Hematopoietic multipotent progenitor cell (in vitro differentiated cells): ENCODE data around the gene SARDH. TPM values are rescaled to one million over a fixed set of nuclear protein-coding genes. Genes with fewer than 3 reads are reported as not detected.
"Not testable (repeated sequence)": the region's sequence is repeated elsewhere in the genome, so short reads cannot be mapped to it uniquely, and the experiment has no call there.

Source experiments
- DNase-seq, 3 donors: peaks; one replicate each; pipeline ENCODE4 v3.0.0-alpha.2; 2011 to 2015; ENCODE audit warnings: low read depth in 2 of 3, low spot score in 2 of 3
- total RNA-seq: library from RNA; depleted of rRNA; stranded (reverse); fragments of >200 nt; gene quantifications from one replicate; pipeline ENCODE4 v1.2.3, GENCODE V29; 2012

The SARDH gene
- total RNA-seq, 1 donor = 10.5 TPM

DNA sequence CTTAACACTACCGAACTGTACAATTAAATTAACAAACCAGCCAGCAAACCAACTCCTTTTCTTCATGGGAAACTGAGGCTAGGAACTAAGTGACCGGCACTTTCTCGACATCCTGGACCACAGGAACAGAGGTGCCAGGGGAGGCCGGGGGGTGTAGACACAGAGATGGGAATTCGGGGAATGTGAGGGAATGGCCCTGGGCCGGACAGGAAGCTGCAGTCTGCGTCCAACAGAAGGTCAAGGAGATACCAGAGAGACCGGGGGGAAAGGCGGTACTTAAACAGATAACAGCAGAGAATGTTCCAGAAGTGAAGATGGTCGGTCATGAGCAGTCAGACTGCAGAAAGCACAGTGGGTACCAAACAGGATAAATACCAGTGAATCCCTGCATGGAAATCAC, 61.7 kb downstream of the SARDH start:
- DNase-seq = no peak

DNA sequence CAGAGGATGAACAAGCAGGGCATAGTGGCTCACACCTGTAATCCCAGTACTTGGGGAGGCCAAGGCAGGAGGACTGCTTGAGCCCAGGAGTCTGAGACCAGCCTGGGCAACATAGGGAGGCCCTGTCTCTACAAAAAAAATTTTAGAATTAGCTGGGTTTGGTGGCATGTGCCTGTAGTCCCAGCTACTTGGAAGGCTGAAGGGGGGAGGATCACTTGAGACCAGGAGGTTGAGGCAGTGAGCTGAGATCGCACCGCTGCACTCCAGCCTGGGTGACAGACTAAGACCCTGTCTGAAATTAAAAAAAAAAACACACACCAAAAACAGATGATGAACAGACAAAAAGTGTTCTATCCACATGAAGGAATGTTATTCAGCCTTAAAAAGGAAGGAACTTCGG, 62.4 kb downstream of the SARDH start:
- not testable (repeated sequence) for DNase-seq

DNA sequence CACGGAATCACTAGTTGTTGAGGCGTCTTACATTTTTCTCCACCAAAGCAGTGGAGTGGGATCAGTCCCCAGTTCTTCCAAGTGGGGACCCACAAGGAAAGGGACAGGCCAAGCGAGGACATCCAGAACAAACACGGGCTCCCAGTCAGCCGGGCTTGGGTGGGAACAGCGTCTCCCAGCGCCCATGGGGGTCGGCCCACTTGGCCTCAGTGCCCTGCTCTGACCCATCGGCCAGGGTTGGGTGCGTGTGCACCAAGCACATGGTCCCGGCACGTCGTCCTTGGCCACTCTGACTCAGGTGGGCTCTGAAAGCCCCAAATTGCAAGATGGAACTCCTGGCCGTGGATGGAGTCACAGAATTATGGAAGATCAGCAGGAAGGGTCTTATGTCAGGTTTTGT, 64.1 kb downstream of the SARDH start:
- DNase-seq = no peak

DNA sequence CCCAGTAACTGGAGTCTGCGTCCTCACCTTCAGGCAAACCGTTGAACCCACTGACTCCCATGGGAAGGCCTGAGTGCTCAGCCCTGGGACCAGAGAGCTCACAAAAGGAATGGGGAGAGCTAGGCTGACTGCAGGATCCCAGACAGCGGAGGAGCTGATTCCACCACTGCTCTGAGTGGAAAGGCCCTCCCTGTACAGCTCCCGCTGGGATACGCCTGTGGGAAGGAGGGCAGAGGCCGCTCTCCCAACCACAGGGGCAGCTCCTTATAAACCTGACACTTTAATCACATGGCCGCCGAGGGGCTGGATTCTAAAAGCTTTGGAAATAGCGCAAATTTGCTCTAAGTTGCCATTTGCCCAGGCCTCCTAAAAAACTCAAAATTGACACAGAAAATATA, 64.9 kb downstream of the SARDH start:
- no peak for DNase-seq

DNA sequence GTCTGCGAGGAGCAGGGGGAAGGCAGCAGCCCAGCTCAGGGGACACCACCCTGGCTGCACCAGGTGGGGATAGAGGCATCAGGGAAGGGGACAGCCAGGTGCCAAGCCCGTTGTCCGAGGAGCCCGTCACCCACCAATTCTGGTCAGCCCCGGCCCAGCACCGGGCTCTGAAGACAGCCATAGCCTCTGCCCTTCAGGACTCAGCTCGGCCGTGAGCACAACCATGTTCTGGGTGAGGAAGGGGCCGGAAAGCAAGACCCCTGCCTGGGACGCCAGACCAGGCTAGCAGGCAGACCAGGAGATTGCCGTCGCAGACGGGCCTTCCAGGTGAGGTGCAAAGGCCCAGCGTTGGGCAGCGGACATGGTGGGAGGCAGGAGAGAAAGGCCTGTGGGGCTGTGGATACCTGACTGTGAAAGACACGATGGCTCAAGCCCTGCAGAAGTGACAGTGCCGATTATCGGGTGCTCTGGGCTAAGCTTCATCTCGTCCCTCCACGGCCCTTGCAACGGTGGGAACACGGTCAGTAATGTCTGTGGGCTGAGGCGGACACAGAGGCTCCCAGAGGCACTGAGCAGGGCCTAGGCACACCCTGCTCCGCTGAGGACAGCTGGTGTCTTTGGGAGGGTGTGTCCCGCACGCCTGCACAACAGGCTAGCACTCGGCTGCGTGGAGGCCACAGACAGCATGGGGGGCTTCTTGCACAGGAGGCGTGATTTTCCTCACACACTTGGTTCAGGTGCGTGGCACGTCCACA, 65.5 kb downstream of the SARDH start:
- no peak for DNase-seq

DNA sequence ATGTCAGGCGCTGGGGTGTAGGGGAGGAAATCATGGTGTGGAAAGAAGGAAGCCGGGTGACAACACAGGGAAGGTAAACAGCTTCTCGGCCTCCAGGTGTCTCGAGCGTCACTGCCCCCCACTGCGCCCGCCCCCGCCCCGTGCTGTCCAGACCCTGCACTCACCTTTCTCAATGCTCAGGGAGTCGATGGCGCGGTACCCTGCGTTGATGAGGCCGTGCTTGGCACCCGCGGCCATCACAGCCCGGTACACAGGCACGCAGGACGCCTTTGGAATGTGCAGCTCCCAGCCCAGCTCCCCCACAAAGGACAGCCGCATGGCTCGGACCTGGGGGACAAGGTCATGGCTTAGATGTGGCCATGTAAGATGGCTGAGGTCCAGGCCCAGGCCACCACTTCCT, 66.8 kb downstream of the SARDH start:
- no peak for DNase-seq

DNA sequence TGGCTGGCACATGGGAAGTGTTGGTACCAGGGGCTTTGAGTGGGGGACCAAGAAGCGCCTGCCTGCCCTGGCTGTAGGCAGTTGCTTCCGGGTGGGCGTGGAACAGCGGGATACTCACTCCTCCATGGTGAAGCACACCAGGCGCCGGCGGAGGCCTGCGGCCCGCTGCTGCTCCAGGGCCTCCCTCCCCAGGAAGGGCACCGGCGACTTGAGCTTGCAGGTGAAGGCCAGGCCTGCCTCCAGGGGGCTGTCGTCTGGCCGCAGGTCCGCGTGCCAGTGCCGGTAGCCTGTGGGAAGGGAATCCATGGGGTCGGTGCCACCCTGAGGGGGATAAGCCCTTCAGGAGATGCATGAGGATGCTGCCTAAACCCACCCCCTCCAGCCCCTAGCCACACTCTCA, 67.7 kb downstream of the SARDH start:
- no peak for DNase-seq

DNA sequence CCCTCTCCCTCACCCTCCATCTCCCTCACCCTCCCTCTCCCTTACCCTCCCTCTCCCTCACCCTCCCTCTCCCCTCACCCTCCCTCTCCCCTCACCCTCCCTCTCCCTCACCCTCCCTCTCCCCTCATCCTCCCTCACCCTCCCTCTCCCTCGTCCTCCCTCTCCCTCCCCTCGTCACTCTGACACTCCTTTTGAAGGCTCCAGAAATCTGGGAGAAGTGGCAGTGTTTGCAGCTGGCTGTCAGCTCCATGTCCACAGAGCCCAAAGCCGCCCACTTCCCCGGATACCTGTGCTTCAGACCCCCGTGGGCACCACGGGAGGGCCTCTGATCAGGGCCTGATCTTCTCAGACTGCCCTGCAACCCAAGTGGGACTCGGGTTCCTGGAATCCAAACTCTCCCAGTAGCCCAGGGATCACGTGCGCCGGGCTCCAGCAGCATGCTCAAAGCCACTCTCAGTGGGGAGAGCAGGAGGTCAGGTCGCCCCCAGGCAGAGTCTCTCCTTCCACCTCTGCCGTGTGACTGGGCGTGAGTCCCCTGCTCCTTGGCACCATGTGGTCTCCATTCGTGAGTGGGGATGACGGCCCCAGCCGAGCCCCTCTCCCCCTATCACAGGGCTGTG, 68.9 kb downstream of the SARDH start:
- DNase-seq = no peak

DNA sequence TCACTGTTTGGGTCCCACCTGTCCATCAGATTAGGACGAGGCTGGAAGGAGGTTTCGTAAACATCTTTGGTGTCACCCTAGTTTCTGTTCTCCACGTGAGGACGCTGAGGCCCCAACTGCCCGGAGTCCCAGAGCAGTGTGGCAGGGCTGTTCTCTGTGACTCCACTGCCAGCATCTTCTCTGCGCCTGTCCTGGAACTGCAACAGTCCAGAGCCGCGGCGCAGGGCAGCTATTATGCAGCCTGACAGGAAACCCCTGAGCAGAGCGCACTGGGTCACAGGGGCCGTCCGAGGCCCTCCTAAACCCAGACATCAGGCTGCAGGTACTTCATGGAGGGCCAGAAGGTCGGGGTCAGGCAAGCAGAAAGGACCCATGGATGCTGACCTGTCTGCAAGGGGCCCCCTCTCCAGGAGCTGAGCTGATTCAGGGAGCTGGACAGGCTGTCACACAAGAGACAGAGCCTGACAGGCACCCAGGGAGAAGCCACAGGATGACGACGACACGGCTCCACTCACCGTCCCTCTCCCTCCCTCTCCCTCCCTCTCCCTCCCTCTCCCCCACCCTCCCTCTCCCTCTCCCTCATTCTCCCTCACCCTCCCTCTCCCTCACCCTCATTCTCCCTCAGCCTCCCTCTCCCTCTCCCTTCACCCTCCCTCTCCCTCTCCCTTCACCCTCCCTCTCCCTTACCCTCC, 70.2 kb downstream of the SARDH start:
- no peak for DNase-seq

DNA sequence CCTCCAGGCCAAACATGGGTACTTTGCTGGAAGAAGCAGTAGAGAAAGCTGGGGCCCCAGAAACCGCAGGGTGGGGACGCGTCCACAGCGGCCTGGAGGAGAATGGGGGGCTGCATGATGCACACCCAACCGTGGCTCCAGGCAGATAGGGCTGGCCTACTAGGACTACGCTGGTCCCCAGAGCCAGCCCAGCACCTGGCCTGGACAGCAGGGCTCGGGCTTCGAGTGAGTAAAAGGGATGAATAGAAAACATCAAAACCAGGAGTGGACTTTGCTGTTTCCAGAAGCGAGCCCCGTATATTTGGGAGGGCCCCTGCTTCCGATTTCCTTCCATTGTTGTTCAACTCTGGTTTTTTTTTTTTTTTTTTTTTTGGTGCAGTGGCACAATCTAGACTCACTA, 71.3 kb downstream of the SARDH start:
- no peak for DNase-seq

DNA sequence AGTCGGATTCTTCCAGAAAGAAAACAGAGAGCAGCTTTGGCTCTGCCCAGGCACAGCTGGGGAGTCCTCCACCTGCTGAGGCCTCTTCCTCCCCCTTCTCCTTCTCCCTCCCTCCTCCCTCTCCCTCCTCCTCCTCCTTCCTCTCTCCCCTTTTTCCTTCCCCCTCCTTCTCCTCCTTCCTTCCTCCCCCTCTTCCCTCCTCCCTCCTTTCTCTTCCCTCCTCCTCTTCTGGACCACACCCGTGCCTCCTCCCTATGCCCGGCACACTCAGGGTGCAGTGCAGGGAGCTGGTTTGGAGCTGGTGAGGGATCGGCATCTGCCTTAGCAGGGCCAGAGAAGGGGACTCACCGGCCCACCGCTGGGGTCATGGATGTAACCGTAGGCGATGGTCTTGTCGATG, 71.8 kb downstream of the SARDH start:
- no peak for DNase-seq

DNA sequence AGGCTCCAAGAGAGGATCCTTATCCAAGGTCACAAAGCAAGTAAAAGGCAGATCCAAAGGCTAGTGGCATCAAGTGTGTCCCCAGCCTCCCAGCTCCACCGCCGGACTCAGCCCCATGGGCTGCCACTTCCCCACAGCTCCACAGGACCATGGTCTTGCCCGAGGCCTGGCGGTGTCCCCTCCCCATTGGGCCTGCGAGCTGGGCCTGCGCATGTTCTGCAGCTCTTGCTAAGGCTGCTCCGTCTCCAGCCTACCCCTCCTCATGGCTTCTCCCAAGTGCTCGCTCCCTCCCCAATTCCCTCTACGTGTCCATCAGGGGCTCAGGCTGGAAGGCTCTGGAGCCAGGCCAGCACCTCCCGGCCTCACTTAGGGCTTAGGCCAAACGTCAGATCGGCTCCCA, 72.6 kb downstream of the SARDH start:
- no peak for DNase-seq

DNA sequence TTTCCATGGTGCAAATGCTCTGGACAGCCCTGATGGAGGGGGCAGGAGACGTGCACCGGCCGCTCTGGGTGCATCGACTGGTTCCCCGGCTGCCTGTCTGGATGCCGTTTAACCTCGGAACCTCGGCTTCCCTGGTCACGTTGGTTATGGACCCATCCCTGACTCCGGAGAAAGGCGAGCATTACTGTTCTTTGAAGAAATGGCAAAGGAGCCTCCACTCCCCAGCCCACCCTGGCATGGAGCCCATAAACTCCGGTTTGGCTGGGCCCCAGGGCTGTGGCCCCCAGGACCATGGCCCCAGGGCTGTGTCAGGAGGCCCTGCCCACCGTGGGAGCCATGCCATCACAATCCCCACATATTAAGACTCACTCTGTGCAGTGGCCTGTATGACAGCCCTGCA, 73.1 kb downstream of the SARDH start:
- no peak for DNase-seq

DNA sequence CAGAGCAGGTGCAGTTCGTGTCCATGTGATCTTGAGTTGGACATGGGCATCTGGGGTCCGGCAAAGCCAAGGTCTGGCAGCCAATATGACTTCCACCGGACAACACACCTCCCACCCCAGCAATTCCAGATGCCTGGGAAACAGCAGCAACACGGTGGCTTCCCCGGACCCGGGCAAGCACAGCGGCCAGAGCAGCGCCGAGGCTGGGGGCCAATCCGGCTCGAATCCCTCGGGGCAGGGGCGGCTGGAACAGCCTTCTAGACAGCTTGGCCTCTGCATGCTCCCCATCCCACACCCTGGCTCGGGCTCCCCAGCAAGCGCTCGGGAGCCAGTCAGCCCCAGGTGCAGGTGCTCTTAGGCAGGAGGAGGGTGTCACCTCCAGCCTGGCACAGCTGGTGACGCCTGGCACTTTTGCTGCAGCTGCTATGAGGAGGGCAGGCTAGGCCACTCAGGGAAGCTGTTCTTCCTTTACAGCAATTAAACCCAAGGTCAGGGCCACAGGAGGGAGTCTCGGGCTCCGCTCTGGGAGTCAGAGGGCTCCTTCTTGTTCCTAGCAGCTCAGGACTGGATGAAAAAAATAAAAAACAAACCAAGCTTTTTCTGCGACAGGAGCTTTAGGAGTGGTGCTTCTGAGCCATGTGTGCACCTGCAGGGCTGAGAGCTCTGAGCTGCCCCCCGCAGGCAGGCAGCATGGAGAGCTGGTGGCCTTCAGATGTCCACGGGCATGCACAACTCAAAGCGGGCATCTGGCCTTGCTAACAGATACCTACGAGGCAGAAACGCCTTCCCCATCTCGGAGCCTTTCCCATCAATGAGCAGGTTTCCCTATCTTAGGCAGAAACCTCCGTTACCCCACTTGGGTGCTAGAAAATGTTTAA, 73.7 kb downstream of the SARDH start:
- DNase-seq = no peak

DNA sequence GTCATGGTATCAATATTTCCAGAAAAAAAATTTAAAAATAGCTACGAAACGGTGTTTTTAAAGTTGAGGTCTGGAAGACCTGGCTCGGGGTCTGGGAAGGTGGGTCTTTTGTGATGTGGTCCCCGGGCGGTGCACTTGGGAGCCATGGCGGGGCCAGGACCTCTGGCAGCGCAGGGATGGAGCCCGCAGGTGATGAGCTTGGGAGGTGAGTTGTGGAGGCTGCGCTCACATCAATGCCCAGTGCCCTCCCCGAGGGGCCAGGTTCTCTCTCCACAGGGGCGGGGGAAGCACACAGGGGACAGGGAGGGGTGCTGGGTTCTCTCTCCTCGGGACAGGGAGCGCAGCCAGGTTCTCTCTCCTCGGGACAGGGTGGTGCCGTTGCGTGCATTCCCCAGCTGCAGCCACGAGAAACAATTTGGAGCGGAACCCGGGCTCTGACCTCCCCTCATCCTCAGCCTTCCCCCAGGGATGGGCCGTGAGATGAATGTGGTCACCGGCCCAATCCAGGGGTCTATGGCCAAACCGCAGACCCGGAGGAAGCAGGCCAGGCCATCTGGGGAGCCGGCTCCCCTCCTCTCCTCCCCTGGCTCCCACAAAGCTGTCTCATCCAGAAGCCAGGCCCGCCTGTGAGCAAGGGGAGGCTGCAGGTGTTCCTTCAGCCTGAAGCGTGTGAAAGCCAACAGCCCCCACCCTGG, 76.2 kb downstream of the SARDH start:
- DNase-seq = no peak

DNA sequence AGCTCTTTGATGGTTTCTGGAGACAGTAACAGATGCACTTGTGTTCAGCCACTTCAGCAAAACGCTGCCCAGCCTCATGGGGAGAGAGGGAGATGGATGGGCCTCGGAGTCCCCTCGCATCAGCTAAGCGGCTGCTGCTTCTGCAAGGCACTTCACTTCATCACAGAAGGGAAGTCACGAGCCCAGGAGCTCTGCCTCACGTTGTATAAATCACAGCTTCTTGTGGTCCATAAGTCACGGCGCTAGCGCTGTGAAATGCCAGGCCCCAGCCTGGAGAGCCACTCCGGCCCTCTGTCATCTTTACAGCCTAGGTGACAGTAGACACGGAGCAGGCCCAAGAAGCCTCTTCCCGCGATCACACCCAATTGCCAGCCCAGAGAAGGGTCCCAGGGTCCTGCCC, 78.6 kb downstream of the SARDH start:
- no peak for DNase-seq

DNA sequence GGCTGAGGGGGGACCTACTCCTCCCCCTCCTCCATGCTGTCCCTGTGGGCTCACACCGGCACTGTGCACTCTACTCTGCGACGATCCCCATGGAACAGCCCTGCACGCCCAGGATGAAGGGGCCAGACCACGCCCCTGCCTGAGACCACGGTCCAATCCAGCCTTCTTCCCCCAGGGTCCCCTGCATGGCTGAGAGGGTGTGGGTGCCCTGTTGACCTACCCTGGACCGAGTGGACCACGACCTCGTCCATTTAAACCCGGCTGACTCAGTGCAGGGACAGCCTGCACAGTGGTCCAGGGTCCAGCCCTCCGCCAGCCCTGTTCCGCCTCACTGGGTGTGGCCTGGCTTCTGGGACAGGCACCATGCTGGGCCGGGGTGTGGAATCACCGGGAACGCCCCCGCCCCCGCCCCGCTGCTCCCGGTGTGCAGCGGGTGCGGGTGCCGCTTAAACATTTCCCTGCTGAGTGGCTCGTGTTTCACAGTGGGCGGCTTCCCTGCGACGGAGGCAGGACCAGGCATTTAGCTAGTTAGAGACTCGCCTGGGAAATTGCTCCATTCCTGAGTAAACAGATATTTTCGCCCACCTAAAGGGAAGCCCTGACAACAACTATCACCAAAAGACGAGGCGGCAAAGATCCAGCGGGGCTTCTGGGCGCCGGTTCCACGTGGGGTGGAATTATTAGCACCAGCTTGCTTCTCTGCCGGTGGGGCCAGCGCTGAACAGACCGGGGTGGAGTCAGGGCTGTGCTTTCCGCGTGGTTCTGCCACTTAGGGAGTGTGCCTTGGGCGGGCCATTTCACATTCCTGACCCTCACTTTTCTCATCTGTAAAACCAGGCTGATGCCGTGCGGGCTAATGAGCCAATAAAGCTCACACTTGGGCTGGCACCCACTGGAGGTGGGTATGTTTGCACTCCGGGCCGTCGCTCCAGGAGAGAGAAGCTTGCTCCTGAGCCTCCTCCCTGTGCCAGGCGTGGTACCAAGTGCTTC, 79.4 kb downstream of the SARDH start:
- no peak for DNase-seq

DNA sequence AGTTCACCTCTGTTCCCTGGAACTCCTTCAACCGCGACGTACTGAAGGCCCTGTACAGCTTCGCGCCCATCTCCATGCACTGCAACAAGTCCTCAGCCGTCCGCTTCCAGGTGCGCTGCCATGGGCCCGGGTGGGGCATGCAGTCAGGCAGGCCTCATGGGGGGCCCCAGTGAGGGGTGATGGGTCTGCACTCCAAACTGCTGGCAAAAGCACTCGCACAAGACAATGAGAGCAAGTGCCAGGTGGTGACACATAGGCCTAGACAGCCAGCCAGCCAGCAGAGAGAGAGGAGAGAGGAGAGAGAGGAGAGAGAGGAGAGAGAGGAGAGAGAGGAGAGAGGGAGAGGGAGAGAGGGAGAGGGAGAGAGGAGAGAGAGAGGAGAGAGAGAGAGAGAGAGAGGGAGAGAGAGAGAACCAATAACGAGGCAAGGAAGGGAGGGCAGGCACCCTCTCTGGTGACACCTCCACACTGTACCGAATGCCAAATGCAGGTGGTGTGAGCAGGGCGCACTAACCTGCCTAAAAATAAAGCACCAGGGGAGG, 81.0 kb downstream of the SARDH start:
- DNase-seq = no peak
